Measurements from ENCODE around the gene TNFRSF8. TPM values are rescaled to one million over a fixed set of nuclear protein-coding genes. Genes with fewer than 3 reads are reported as not detected.

Gene TNFRSF8
- polyA plus RNA-seq, 2 of the 4 experiments (the other 2 are of a cell fraction), result 0.05 TPM; not detected in 1

DNA sequence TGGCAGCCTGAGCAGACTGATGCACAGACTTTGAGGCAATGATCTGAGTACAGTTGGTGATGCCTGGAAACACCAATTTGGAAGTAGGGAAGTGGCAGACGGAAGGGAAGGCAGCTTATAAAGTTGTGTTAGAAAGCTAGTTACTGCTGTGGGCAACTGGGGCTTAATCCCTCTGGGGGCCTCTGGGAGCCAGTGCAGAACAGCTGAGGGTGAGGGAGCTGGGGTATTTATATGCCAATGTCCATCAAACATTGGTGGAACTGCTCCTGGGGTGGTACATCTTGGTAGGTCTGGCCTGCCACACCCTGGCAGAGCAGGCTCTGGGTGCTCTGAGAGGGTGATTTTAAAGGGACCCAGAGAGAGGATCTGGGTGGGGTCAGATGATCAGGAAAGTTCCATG lies 28.1 kb downstream of the TNFRSF8 start:
- DNase-seq (ENCODE audit: low read depth in 1 of 2, low spot score in 1 of 2), result no peak
- POLR2A ChIA-PET, result no interaction called here
- Histone ChIP-seq H3K4me2 (no peak overlapping the region), H3K9me3 (no peaks in the 10 kb centered on the region), H3K4me3 (no peak overlapping the region), H3K4me1 (no peaks in the 10 kb centered on the region), H3K27ac (no peak overlapping the region)
- no peak for FAIRE-seq
- ATAC-seq, result no peak
- CTCF ChIA-PET, result interaction anchor here (1.2 to 1.3 kb wide), 2 partner anchors 12 to 16 kb away, joined by 3 to 6 read pairs; no protein-coding TSS in a partner anchor
- 40% methylated on average over 1 of the region's 1 CpG for WGBS (ENCODE audit: missing lambda C conversion rate)
- TF ChIP-seq FOXS1 (CRISPR knock-in tag; IDR thresholded peaks at IDR 0.05), result no peak
- TF ChIP-seq, protein P1, sequence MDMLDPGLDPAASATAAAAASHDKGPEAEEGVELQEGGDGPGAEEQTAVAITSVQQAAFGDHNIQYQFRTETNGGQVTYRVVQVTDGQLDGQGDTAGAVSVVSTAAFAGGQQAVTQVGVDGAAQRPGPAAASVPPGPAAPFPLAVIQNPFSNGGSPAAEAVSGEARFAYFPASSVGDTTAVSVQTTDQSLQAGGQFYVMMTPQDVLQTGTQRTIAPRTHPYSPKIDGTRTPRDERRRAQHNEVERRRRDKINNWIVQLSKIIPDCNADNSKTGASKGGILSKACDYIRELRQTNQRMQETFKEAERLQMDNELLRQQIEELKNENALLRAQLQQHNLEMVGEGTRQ (IDR thresholded peaks at IDR 0.05), result no peak
- TF ChIP-seq KDM1A (IDR thresholded peaks at IDR 0.05; ENCODE audit: low read depth), result no peak
- TF ChIP-seq ZC3H11A (IDR thresholded peaks at IDR 0.05), result no peak
- TF ChIP-seq CHD4 (IDR thresholded peaks at IDR 0.05; ENCODE audit: borderline replicate concordance), result no peak
- TF ChIP-seq ZNF302 (CRISPR knock-in tag; IDR thresholded peaks at IDR 0.05), result no peak

DNA sequence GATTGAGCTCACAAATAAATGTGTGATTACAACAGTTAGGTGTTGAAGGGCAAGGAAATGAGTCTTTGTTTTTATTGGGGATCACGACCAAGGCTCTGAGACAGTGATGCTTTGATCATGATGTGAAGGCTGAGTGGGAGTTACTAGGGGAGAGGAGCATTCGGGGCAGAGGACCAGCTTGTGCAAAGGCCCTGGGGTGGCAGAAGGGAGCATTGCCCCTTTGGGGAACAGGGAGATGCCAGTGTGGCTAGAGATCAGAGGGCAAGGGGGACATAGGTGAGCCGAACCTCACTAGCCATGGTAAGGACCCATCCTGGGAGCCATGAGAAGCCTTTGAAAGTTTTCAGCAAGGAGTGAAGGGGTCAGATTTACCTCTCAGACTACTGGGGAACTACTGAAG lies 31.1 kb downstream of the TNFRSF8 start:
- TF ChIP-seq EHF (CRISPR knock-in tag; IDR thresholded peaks at IDR 0.05) (no peak), TFCP2L1 (CRISPR knock-in tag; IDR thresholded peaks at IDR 0.05) (no peak), ESRRA (IDR thresholded peaks at IDR 0.05; ENCODE audit: borderline replicate concordance, low read length) (no peak), HOXB13 (CRISPR knock-in tag; IDR thresholded peaks at IDR 0.05; ENCODE audit: low read depth) (no peak), MAFK (IDR thresholded peaks at IDR 0.05; ENCODE audit: partially characterized antibody) (no peak), RAD21 (conservative IDR thresholded peaks at IDR 0.05 in 1 of 2, IDR thresholded peaks at IDR 0.05 in 1 of 2) (no peak), NFE2L2 (conservative IDR thresholded peaks at IDR 0.05; ENCODE audit: low read length) (no peak), SMC3 (IDR thresholded peaks at IDR 0.05) (no peak), ZC3H11A (IDR thresholded peaks at IDR 0.05) (no peak), HOXA7 (CRISPR knock-in tag; IDR thresholded peaks at IDR 0.05) (no peak), PHF8 (IDR thresholded peaks at IDR 0.05; ENCODE audit: borderline replicate concordance, low read depth) (no peak), CBX8 (IDR thresholded peaks at IDR 0.05) (no peak), RARB (CRISPR knock-in tag; IDR thresholded peaks at IDR 0.05) (no peak), SREBF2 (IDR thresholded peaks at IDR 0.05) (no peak), POLR2A (IDR thresholded peaks at IDR 0.05; ENCODE audit: low read length) (no peak), JUNB (IDR thresholded peaks at IDR 0.05) (no peak), POLR2AphosphoS2 (conservative IDR thresholded peaks at IDR 0.05; ENCODE audit: low read length) (no peak)
- TF ChIP-seq, protein P2, sequence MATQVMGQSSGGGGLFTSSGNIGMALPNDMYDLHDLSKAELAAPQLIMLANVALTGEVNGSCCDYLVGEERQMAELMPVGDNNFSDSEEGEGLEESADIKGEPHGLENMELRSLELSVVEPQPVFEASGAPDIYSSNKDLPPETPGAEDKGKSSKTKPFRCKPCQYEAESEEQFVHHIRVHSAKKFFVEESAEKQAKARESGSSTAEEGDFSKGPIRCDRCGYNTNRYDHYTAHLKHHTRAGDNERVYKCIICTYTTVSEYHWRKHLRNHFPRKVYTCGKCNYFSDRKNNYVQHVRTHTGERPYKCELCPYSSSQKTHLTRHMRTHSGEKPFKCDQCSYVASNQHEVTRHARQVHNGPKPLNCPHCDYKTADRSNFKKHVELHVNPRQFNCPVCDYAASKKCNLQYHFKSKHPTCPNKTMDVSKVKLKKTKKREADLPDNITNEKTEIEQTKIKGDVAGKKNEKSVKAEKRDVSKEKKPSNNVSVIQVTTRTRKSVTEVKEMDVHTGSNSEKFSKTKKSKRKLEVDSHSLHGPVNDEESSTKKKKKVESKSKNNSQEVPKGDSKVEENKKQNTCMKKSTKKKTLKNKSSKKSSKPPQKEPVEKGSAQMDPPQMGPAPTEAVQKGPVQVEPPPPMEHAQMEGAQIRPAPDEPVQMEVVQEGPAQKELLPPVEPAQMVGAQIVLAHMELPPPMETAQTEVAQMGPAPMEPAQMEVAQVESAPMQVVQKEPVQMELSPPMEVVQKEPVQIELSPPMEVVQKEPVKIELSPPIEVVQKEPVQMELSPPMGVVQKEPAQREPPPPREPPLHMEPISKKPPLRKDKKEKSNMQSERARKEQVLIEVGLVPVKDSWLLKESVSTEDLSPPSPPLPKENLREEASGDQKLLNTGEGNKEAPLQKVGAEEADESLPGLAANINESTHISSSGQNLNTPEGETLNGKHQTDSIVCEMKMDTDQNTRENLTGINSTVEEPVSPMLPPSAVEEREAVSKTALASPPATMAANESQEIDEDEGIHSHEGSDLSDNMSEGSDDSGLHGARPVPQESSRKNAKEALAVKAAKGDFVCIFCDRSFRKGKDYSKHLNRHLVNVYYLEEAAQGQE (IDR thresholded peaks at IDR 0.05), result no peak
- TF ChIP-seq, protein P3, sequence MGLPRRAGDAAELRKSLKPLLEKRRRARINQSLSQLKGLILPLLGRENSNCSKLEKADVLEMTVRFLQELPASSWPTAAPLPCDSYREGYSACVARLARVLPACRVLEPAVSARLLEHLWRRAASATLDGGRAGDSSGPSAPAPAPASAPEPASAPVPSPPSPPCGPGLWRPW (IDR thresholded peaks at IDR 0.05), result no peak
- TF ChIP-seq, protein P4, sequence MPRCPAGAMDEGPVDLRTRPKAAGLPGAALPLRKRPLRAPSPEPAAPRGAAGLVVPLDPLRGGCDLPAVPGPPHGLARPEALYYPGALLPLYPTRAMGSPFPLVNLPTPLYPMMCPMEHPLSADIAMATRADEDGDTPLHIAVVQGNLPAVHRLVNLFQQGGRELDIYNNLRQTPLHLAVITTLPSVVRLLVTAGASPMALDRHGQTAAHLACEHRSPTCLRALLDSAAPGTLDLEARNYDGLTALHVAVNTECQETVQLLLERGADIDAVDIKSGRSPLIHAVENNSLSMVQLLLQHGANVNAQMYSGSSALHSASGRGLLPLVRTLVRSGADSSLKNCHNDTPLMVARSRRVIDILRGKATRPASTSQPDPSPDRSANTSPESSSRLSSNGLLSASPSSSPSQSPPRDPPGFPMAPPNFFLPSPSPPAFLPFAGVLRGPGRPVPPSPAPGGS (IDR thresholded peaks at IDR 0.05), result no peak
- H3K9me3 ChIP-seq, result no peaks in the 10 kb centered on the region
- CTCF ChIA-PET, result interaction anchor here (0.7 to 1.1 kb wide), 2 partner anchors 15 to 30 kb away, joined by 4 to 5 read pairs; no protein-coding TSS in a partner anchor
- WGBS (ENCODE audit: missing lambda C conversion rate), result 51% methylated on average over 3 of the region's 3 CpGs
- no peak overlapping the region for H3K4me2 ChIP-seq
- ATAC-seq (no peak), FAIRE-seq (no peak), DNase-seq (ENCODE audit: low read depth in 1 of 2, low spot score in 1 of 2) (no peak)
- H3K27ac ChIP-seq, result no peak overlapping the region
- H3K4me1 ChIP-seq, result no peaks in the 10 kb centered on the region
- POLR2A ChIA-PET, result no interaction called here
- no peak overlapping the region for H3K4me3 ChIP-seq

All from A549 (cell line).